Small intestine (tissue), 7 donors: ENCODE measurements around the gene NELL2. TPM values are rescaled to one million over a fixed set of nuclear protein-coding genes. Genes with fewer than 3 reads are reported as not detected.
A peak's percentile ranks its signal among the peaks of the same experiment; 100 is the strongest.

Source experiments
- DNase-seq, 2 donors: peaks; one replicate each; pipeline versions ENCODE4 v3.0.0 to v3.0.0-alpha.2; 2013
- FAIRE-seq: peaks from 2 replicates; lab custom pipeline; 2012; peaks lifted over from hg19 to GRCh38; lab: Jason Lieb, UNC
- H3K27ac ChIP-seq, 3 donors: one replicate each; pipeline ENCODE4 v1.5.1; 2013; ENCODE audit warnings: low read length in 2 of 3, mild to moderate bottlenecking in 2 of 3, control low read depth in 1 of 3, inconsistent platforms in 1 of 3, low read depth in 1 of 3, moderate library complexity in 1 of 3
- H3K27me3 ChIP-seq, 3 donors: one replicate each; pipeline ENCODE4 v1.6.1; 2013; ENCODE audit warnings: low read length in 3 of 3, inconsistent platforms in 1 of 3; ENCODE audit not compliant: control insufficient read depth in 3 of 3, insufficient read depth in 3 of 3
- H3K36me3 ChIP-seq, 3 donors: one replicate each; pipeline ENCODE4 v1.6.1; 2013; ENCODE audit warnings: low read length in 3 of 3, inconsistent platforms in 1 of 3, low read depth in 1 of 3, mild to moderate bottlenecking in 1 of 3, moderate library complexity in 1 of 3; ENCODE audit not compliant: control insufficient read depth in 3 of 3, insufficient read depth in 2 of 3
- H3K4me1 ChIP-seq, 3 donors: one replicate each; pipeline ENCODE4 v1.6.1; 2013; ENCODE audit warnings: low read length in 2 of 3, inconsistent platforms in 1 of 3, low read depth in 1 of 3, mild to moderate bottlenecking in 1 of 3, moderate library complexity in 1 of 3; ENCODE audit not compliant: control insufficient read depth in 3 of 3, insufficient read depth in 2 of 3
- H3K4me3 ChIP-seq, 3 donors: one replicate each; pipeline ENCODE4 v1.5.1; 2013; ENCODE audit warnings: low read length in 3 of 3, control low read depth in 1 of 3, inconsistent platforms in 1 of 3, low read depth in 1 of 3, mild to moderate bottlenecking in 1 of 3, moderate library complexity in 1 of 3
- H3K9me3 ChIP-seq, 2 donors: one replicate each; pipeline ENCODE4 v1.6.1; 2013; ENCODE audit warnings: low read depth in 1 of 2, low read length in 1 of 2; ENCODE audit not compliant: control insufficient read depth in 2 of 2, insufficient read depth in 1 of 2
- WGBS, 3 donors: extraction: QIAGEN DNeasy Blood & Tissue Kit; methylation state at CpG; one replicate each; pipeline ENCODE4 v1.1.7; 2013; 5-methylcytosine and 5-hydroxymethylcytosine counted together
- polyA plus RNA-seq, 4 donors: library from polyadenylated mRNA; stranded (reverse) in 3 of 4; unstranded in 1 of 4; fragments of 200-250 nt in 3 of 4; fragments of 120-200 nt in 1 of 4; gene quantifications; one replicate each; pipeline versions ENCODE4 v1.2.1 to v1.2.3, GENCODE V29; 2013
- donor health status: healthy with polysubstance abuse.
- donor health status: control.
- donor health status: control.
- donor health status: Bipolar disorder and iron deficiency.
- donor health status: healthy.

The NELL2 gene
- polyA plus RNA-seq, 4 donors: 4.4 to 50.8 (median 27.1) TPM

DNA sequence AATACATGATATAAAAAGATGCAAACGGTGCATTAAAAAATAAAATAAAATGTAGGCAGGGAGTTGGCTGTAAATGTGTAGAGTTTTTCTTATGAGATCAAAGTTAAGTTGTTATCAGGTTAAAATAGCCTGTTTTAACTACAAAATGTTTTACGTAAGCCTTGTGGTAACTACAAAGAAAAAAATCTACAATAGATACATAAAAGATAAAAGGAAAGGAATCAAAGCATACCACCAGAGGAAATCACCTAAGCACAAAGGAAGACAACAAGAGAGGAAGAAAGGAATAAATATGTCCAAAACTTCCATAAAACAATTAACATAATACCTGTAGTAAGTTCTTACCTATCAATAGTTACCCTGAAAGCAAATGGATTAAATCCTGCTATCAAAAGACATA lies 12.2 kb downstream of the NELL2 start:
- H3K36me3 ChIP-seq: no peaks in the 10 kb centered on the region
- H3K4me3 ChIP-seq: no peak overlapping the region
- H3K27me3 ChIP-seq: no peaks in the 10 kb centered on the region
- H3K4me1 ChIP-seq: no peaks in the 10 kb centered on the region
- WGBS, 3 donors: 3 to 31% (median 4%) methylated on average over 2 of the region's 2 CpGs
- FAIRE-seq (no peak), DNase-seq (no peak)
- H3K27ac ChIP-seq: no peak overlapping the region
- peaks cover 0 to 13% of the 10 kb centered on the region in 2 donors for H3K9me3 ChIP-seq

GRCh38 chr12:44859998-44860689 lies 16.0 kb downstream of the NELL2 start:
- Histone ChIP-seq H3K4me1 (no peaks in the 10 kb centered on the region), H3K27me3 (no peaks in the 10 kb centered on the region), H3K36me3 (no peaks in the 10 kb centered on the region), H3K27ac (no peak overlapping the region), H3K4me3 (no peak overlapping the region), H3K9me3 (peaks cover 0 to 10% of the 10 kb centered on the region in 2 donors)
- DNase-seq (no peak), FAIRE-seq (no peak)
- WGBS, 3 donors: 65 to 84% (median 80%) methylated on average over 1 of the region's 1 CpG

DNA sequence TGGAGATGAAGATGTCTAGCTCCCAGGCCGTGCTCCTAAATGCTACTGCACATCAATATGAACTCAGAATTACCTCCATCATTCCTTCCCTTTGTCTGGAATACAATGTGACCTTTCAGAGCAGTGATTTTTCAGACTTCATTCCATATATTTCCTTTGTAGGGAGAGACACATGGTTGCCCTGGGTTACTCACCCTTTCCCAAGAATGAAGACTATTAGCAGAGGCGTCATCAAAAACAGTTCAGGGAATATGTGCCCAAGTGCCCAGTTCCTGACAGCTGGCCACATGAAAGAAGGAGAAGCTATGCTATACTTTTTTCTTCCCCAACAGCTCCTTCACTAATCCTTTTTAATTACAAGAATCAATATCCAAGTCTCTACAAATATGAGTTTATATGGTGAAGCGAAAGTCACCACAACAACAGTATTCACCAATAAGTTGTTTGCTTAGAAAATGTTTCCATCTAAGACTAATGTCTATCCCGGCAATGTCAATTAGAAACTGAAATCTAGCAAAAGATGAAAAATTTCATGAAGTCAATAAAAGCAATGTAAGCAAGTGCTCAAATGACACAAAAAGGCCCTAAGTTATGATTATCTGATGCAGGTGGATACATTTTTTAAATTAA lies 17.8 kb downstream of the NELL2 start:
- Histone ChIP-seq H3K4me1 (no peaks in the 10 kb centered on the region), H3K27ac (no peak overlapping the region), H3K27me3 (no peaks in the 10 kb centered on the region), H3K4me3 (no peak overlapping the region), H3K9me3 (peaks cover 0 to 10% of the 10 kb centered on the region in 2 donors), H3K36me3 (no peaks in the 10 kb centered on the region)
- DNase-seq (no peak), FAIRE-seq (no peak)
- 82 to 92% (median 86%) methylated on average over 4 of the region's 4 CpGs for WGBS, 3 donors

- Histone ChIP-seq H3K27me3 (no peaks in the 10 kb centered on the region), H3K4me1 (no peaks in the 10 kb centered on the region), H3K27ac (no peak overlapping the region), H3K9me3 (no peaks in the 10 kb centered on the region), H3K4me3 (no peak overlapping the region), H3K36me3 (no peaks in the 10 kb centered on the region)
- DNase-seq: no peak
- WGBS, 3 donors: 35 to 36% (median 35%) methylated on average over 2 of the region's 2 CpGs
- FAIRE-seq: no peak
Measured at GRCh38 chr12:44852483-44852882, 23.6 kb downstream of the NELL2 start.

DNA sequence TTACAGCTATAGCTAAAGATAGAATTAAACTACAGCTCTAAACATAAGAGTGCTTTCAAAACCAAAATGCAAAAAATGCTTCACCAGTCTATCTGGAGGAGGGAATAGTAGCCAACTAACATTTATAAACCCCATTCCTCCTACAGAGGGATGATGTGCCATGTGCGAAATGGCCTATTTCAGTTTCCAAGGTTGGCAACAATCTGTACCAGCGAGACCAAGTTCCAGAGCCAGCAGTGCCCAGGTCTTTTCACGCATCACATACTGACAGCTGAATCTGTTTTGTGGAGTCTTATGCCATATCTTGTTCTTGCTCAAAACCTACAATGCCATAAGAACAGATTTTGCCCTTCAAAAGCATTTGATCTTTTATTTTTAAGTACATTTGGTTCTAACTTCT lies 24.5 kb downstream of the NELL2 start:
- DNase-seq (no peak), FAIRE-seq (no peak)
- Histone ChIP-seq H3K27ac (no peak overlapping the region), H3K9me3 (no peaks in the 10 kb centered on the region), H3K4me3 (no peak overlapping the region), H3K27me3 (no peaks in the 10 kb centered on the region), H3K36me3 (no peaks in the 10 kb centered on the region), H3K4me1 (no peaks in the 10 kb centered on the region)
- WGBS, 3 donors: 90 to 99% (median 94%) methylated on average over 3 of the region's 3 CpGs

DNA sequence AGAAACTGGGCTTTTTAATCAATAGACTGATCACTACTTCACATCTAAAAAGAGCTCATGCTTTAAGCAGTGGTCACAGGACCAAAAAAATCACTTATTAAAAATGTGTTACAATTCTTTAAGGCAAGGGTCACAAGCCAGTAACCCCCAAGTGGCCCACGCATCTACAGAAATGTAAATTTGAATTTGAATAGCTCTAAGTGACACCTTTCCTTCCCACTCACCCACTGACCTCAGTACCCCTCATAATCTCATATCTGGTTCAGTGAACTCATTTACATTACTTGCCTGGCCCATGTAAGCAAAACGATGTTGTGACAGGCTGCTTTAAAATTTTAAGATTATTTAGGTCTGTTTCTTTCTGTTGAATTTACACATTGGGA lies 27.4 kb downstream of the NELL2 start:
- Histone ChIP-seq H3K4me1 (no peaks in the 10 kb centered on the region), H3K9me3 (no peaks in the 10 kb centered on the region), H3K27me3 (no peaks in the 10 kb centered on the region), H3K4me3 (no peak overlapping the region), H3K36me3 (no peaks in the 10 kb centered on the region), H3K27ac (no peak overlapping the region)
- FAIRE-seq (no peak), DNase-seq (no peak)
- WGBS, 3 donors: 59 to 67% (median 60%) methylated on average over 2 of the region's 2 CpGs

DNA sequence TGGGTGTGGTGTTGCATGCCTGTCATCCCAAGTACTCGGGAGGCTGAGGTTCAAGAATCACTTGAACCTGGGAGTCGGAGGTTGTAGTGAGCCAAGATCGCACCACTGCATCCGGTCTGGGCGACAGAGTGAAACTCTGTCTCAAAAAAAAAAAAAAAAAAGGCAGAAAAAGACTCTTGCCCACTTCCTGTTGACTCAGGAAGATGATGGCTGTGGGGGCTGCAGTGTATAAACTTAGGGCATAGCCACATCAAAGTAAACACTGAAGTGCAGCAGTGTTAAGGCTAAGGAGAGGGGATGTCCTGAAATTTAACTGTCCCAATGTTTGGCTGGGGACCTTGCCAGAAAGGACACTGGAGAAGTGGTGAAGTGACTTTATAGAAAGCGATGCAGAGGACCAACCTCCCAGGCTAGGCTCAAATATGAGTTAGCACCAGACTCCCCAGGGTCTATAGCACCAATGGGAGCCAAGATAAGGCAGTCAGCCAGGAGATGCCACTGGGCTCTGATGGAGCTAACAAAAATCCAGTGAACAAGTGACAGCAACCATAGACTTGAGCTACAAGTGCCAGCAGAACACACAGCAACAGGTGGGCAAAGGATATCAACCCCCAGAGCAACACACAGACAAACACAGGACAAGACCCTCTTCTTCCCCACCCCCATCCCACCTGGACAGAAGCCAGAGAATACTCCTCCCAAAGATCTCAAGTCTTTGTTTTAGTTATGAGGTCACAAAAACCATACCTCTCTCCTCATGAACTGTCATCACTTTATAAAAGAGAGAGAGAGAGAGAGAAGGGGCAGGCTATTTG lies 28.0 kb downstream of the NELL2 start:
- Histone ChIP-seq H3K9me3 (no peaks in the 10 kb centered on the region), H3K27ac (peak overlapping the region in 2 of 3 donors; percentile 51 to 84), H3K27me3 (no peaks in the 10 kb centered on the region), H3K4me3 (no peak overlapping the region), H3K36me3 (no peaks in the 10 kb centered on the region), H3K4me1 (no peaks in the 10 kb centered on the region)
- DNase-seq (peak in 1 of 2 donors; percentile 49), FAIRE-seq (no peak)
- 52 to 59% (median 59%) methylated on average over 6 of the region's 6 CpGs for WGBS, 3 donors

DNA sequence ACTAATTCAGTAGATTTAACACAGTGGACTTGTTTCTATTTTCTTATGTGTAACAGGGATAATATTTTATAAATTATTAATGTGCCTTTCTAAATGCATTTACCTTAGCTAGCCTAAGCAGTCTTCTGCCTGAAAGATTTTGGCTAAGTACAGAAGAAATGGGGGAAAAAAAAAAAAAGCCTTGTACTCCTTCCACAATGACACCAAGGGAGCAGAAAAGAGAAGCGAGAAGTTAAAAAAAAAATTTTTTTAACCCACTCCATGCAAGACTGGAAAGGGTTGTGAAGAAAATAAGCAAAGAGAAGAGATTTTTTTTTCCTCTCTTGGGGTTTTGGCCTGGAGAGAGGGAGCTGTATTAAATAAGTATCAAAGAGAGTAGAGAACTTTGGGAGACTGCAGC lies 28.7 kb downstream of the NELL2 start:
- H3K27me3 ChIP-seq: no peaks in the 10 kb centered on the region
- no peak for DNase-seq
- H3K27ac ChIP-seq: no peak overlapping the region
- no peaks in the 10 kb centered on the region for H3K4me1 ChIP-seq
- no peaks in the 10 kb centered on the region for H3K9me3 ChIP-seq
- FAIRE-seq: no peak
- H3K36me3 ChIP-seq: no peaks in the 10 kb centered on the region
- WGBS, 3 donors: 33 to 68% (median 67%) methylated on average over 1 of the region's 1 CpG
- H3K4me3 ChIP-seq: no peak overlapping the region
